GM21529 (cell line): ENCODE data around the gene TRERF1.

Experiments
- ATAC-seq: cut with Tn5 transposase; IDR thresholded peaks from one replicate; pipeline ENCODE4 v1.9.1; 2021; ENCODE audit not compliant: unreplicated experiment

The TRERF1 gene

DNA sequence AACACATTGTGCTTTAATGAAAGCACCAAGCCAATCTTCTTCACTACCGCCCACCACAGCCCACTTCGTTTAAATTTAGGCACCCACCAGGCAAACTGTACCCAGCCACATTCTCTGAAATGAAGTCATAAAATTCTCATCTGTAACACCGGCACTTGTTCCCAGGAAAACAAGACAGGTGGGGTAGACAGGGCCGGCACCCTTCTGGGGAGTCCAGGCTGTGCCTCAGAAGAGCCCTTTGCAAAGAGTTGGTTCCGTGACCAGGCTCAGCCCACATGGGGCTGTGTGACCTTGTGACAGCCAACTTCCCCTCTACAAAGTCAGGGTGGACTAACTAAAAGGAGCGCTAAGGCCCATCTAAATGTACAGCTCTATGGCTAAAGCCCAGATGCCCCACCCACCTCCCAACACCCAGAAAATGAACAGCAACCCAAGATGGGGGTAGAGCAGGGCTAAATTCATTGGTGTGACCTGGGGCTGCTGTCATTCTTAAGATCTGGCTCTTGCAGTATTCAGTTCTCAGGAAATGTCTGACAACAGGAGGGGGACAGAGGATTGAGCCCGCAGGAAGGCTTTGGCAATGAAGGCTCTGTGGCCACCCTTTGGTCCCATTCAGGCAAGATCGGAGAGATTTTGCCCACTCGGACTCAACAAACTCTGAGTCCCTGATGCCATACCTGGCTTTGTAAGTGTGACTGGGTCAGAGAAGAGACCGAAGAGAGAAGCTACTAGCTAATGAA, 56.7 kb downstream of the TRERF1 start:
- no peak for ATAC-seq

DNA sequence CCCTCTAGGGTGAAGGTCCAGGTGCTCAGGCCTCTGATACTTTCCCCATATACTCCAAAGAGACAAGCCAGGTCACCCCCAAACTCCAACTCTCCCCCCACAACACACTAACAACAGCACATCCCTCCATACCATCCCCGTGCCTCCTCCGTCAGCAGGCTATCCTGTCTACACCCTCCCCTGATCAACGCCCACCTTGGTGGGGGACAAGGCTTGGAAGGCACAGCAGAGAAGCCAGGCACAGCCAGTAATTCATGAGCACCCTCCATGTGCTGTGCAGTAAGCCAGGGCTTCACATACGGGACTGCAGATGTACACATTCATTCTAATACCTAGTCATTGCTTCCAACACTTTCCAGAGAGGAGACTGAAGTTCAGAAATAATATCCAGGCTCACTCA, 57.6 kb downstream of the TRERF1 start:
- no peak for ATAC-seq

DNA sequence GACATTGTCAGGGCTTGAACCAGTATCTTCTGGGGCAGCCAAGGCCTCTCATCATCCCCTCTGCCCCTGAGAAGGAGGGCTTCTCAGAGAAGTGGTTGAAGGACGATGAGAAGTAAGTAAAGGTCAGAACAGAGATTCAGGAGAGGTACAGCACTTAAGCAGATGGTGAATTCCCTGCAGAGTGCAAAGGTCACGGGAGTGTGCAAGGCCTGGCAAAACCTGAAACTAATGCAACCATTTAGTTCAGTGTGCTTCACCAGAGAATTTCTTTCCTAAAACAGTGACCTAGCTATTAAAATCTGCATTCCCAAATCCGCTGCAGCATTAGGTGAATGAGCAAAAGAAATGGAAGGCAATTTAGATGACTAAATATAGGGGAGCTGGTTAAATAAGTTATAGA, 58.4 kb downstream of the TRERF1 start:
- ATAC-seq: no peak

DNA sequence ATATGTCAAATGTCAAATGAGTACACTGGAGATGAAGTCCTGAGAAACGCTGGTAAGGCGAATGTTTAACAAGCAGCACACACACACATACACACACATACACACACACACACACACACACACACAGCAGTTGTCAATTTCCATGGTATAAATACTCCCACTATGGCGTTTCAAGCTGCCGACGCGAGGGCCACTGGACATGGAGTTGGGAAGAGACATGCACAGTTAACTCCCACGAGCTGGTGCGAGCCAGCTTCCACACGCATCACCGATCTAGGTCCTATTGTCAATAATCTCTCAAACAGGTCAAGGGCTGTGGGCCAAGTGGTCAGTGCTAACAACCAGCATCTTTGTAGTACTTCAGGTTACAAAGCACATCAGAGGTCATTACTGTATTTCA, 58.9 kb downstream of the TRERF1 start:
- ATAC-seq: no peak

DNA sequence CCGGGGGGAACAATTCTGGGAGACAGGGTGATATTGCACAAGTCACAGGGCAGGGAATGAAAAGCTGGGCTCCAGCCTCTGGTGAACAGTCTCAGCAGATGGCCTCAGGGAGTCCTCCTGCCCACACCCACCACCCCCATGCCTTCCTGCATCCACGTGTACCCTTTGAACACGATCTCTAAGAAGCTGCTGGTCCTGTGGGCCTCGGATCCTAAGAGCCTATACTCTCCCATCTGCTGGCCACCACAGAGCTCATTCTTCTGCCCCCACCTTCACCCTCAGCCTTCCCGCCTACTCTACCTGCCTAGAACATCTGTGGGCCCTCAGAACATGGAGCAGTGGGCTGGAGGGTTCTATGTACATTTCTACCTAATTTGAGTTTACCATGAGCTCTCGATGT, 60.3 kb downstream of the TRERF1 start:
- no peak for ATAC-seq

DNA sequence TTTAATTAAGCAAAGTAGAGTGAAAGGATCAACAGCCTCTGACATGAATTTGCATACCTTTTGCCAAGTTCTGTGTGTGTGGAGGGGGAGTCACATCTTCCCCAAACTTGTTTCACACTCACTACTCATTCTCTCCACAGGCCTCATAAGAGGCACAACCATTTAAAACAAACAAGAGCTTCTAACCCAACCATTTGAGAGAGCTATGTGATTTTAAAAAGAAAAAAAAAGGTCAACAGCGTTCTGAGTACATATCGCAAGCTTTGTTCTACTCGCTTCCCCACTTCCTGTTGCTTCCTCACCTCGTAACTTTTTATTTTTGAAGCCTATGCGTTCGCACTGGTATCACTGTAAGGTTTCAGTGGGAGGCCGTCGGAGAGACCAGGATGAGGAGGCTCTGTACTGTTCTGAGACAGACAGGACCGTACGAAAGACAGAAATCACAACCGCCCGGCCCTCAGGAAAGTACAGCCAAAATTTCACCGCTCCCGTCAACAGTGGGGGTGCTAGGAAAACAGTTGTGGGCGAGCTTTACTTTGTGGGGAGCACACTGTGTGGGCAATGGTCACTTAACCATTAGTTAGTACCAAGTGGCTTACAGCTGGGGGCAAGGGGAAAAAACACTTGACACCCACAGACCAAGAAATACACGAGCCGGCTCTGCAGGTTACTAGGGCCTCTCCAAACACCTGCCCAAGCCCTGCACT, 61.3 kb downstream of the TRERF1 start:
- ATAC-seq: peak; percentile 67

DNA sequence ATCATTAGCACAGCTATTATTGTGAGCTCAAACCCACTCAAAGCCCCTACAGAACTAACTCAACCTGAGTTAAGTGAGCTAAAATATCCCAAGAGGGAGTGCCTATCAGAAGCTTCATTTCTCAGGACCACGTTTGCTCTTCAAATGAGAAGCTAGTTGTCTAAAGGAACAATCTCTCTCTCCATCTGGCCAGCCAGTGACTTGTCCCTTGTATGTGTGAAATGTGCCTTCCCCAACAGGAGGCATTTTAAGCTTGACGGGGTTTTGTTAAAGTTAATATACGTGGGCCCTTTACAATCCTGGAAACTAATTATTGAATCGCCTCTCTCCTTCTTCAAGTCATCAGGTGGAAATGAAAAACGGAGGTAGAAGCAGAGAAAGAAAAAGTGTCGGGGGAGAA, 62.0 kb downstream of the TRERF1 start:
- no peak for ATAC-seq

DNA sequence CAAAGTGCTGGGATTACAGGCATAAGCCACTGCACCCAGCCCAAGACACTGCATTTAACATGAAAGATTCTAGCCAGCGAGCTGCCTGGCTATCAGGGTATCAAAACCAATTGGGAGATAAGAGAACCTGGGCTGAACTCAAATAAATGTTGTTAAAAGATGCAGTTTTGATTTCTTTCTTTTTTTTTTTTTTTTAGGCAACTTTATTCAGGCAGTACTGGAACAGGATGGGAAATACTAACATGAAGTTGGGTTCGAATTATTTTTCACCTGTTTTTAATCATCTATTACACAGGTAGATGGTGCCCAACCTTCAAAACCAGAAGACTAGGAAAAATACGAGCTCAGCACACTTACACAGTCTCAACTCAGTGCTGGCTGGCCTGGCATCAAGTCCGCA, 63.7 kb downstream of the TRERF1 start:
- ATAC-seq: no peak

DNA sequence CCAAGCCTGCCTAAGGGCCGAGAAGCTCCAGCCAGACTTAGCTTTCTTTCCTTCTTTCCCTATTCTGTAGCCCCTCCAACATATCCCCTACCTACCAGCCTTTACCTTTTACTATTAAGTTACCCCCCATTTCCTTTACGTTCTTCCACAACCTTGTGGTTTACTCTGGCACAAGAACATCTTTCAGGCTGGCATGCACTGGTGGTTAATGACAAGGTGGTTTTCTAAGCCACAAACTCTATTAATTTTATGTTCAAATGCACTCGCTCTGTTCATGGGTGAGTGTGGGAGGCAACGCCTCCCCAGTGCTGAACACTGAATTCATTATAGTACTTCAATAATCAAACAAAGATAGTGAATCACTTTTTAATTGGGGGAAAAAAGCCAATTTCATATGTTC, 64.4 kb downstream of the TRERF1 start:
- no peak for ATAC-seq

DNA sequence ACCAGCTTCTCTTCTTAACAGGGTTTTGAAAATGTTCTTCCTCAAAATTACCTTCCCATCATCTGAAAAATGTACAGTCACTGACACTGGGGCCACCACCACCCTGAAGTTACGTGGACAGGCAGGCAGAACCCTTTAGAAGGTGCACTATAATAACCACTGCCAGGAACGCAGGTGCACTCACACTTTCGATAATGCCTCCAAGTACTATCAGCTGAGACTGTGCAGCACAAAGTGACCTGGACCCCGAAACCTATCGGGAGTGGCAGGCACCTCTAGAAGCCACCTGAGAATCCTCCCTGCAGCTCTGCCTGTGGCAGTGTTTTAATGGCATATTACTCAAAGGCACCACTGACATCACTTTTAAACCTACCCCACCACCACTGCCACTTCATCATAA, 66.4 kb downstream of the TRERF1 start:
- ATAC-seq: no peak

DNA sequence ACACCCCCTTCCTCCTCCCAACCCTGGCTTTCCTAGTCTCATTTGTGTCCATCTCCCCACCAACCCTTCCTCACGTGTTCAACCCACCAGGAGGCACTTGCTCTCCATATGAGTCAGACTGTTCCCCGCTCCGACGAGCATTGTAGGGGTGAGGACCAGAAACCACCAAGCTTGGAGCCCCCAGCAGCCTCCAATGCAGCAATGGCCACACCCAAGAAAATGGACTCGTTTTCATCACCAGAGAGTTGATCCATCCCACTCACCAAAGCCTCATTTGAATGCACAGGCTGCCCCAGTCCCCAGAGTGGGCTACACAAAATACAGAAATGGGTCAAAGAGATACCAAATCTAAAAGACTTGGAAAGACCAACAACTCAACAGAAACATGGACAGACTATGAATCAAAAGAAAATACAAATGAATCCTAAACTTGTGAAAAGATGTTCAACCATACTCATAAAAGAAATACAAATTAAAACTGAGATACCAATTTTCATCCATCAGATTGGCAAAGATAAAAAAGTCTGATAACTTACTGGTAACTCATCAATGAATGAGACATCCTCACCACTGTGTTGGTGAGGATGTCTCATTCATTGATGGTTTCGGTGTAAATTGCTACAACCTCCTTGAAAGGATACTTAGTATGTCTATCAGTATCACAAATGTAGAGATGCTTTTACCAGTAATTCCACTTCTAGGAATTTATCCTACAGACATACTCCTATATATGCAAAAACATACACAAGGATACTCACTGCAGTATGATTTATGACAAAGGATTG, 68.1 kb downstream of the TRERF1 start:
- no peak for ATAC-seq

DNA sequence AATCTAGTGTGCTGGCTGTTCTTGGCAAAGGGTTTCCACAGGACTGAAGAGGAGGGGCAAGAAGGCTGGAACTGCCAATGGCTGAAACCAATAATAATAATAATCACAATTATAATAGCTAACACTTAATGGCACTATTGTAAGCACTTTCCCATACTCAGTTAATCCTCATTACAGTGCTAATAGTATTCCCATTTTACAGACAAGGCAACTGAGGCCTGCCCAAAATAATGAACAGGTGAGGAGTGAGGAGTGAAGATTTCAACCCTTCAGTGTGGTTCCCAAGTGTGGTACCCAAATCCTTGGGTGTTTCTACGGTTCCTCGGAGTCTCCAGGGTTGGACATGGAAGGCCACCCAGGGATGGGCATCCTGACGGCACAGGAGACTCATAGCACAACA, 69.9 kb downstream of the TRERF1 start:
- ATAC-seq: no peak

DNA sequence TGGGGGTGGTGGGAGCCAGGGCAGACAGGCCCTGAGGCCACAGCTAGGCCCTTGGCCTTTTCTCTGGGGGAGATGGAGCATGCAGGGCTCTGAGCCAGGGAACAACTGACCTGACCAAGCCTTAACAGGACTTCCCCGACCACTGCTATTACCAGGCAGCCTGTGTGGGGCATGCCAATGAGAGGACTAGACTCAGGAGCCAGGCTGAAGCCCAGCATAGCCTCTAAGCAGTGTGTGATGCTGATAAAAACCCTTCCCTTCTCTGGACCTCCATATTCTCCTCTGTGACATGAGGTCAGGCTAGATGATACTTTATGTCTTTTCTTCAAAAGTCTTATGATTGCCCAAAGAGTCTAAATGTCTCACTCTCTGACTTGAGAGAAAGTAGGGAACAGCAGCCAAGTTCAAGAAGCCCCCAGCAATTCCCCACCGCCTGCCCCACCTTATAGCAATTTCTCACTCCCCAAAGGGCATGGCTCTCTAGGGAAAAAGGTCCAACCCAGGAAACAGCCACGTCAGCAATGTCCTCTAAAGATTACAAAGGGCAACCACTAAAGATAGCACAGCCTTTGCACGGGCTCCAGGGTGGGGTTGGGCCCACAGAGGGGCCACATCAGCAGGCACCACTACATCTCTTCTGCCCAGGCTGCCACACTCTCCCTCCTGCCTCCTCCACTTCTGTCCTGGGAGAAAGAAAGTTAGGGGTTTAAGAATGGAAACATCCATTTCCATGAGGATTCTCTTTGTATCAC, 71.3 kb downstream of the TRERF1 start:
- no peak for ATAC-seq

DNA sequence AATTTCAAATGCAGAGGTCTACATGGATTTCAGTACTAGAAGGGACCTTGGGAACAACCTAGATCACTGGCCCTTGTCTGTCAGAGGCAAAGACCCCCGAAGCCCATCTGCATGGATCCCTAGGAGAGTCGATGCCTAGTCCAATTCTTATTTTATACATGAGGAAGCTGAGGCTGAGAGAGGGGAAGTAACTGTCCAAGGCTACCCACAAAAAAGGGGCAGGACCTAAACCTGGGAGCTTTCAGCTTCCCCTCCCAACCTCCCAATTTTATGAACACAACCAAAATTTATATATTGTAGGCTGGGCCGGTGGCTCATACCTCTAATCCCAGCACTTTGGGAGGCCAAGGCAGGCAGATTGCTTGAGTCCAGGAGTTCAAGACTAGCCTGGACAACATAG, 73.2 kb downstream of the TRERF1 start:
- ATAC-seq: no peak

DNA sequence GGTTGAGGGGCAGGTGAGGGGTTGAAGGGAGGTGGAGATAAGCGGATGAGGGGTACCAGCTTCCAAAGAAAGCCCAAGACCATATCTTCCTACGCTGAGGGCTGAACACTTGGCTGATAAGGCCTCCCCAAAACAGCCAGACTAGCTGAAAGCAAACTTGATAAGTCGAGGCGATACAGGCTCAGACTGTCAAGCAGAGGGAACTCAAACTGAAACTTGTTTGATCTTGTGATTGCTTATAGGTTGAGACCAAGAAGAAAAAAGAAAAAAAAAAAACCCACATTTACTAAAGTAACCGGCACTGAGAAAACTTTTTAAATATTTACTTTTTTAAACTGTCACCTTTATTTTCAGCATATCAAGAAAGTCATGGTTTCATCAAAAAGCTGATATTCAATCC, 73.6 kb downstream of the TRERF1 start:
- peak; percentile 62 for ATAC-seq

DNA sequence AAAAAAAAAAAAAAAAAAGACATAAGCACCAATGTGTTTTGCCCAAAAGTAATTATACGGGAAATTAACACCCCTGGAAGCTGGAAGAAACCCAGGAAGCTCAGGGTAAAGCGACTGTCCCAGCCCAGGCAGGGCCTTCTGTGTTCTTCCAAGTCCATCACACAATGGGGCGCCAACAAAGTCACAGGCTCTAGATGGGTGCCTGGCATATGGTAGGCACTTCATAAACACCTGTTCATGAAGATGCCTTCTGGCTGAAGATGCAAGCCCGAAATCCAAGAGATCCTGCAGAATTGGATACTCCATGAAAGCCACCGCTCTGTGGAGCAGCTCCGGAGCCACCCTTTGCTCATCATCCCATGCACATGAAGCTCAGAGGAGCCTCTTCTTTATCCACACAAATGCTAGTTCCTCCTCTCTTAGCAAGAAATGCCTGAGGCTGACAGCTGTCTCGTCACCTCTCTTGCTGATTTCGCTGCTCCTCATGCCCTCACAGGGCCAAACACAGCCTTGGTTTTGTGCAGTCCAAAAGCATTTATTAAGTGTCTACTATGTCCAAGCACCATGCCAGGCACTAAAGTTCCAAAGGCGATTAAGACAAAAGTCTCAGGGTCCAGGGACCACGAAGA, 76.6 kb downstream of the TRERF1 start:
- ATAC-seq: no peak

DNA sequence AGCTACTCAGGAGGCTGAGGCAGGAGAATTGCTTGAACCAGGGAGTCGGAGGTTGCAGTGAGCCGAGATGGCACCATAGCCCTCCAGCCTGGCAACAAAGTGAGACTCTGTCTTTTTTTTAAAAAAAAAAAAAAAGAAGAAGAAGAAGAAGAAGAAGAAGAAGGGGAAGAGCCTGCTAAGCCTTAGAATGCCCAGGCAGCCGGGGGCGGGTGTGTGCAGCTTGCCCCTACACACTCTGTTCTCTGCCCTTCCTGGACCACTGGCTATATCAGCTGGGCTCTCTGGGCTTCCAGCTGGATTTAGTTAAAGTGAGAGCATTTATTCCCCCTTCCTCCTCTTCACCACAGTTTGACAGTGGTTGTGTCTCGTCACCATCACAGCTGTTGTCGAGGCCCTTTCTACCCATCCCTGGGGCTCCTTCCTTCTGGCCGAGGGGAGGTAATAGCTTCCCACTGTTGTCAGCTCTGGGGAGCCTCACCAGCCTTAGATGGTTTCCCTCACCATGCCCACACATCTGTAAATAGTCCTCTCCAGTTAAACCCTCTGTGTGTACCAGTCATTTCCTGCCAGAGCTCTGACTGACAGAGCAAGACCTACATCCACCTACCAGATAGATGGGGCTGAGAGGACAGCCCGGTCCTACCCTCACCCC, 77.6 kb downstream of the TRERF1 start:
- ATAC-seq: no peak

DNA sequence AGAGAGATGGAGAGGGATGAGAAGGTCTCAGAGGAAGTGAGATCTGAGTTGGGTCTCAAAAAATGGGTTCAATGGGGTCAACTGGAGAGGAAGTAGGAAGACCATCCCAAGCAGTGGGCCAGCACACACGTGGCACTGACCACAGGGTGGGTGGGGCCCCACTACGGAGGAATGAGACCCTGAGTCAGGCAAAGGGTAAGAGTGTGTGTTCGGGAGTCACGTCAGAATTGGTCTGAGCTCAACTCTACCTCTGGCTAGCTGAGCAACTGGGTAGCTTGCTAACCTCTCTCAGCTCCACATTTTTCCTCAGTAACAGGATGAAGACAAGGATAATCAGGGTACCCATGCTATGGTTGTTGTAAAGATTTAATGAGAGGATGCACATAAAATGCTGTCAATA, 79.0 kb downstream of the TRERF1 start:
- no peak for ATAC-seq

DNA sequence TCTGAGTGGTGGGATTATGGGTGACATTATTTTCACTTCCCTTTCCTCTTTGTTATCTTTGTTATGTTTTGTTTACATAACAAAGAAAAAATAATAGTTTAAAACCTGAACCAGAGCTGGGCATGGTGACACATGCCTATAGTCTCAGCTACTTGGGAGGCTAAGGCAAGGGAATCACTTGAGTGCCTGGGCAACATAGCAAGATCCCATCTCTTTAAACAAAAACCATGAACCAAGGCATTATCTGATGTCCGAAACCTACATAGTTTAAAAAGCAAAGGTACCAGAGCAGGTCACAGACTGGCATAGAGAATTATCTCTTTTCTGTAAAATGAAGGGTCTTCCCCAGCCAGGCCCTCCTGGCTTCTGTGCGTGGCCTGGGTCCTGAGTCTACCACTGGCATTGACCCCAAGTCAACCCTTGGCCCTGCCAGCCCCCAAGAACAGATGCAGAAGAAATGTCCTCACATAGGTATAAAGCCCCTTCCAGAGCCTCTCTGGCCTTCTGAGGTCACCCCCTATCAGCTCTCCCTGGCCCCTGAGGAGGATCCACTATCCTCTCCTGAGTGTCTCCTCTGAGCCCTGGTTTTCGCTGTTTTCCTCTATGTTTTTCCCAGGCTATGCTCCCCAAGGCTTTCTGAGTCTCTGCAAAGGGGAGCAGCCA, 81.3 kb downstream of the TRERF1 start:
- ATAC-seq: no peak

DNA sequence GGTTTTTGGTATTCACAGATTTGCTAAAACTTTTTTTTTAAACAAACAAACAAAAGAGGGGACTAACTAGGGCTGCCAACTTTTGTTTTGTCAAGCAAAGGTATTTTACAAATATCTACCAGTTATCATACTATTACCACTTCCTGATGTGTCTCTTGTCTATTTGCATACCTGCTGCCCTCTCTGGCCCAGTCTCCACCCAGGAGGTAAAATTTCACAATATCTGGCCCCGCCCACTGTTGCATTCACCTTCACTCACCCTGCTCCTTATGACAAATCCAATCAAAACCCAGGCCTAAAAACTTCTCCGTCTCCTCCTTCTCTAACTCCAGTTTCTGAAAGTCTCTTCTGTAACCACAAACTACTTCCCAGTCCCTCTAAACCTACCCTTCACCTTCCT, 82.2 kb downstream of the TRERF1 start:
- no peak for ATAC-seq
